HL-60 (cell line): ENCODE measurements around the gene TMEM91.

Source experiments
- DNase-seq, 2 experiments: peaks; one replicate each; pipeline ENCODE4 v3.0.0-alpha.2; 2010 to 2020; ENCODE audit warnings: low read depth in 1 of 2, low spot score in 1 of 2
- H3K27ac ChIP-seq: fragments of 250-450 bp; sonication (Bioruptor Pico); replicated peaks from 2 replicates; pipeline ENCODE4 v1.5.1; 2020; ENCODE audit warnings: mild to moderate bottlenecking, moderate library complexity
- H3K27me3 ChIP-seq: fragments of 250-450 bp; sonication (Bioruptor Pico); 2 replicates; pipeline ENCODE4 v1.5.1; 2021; ENCODE audit warnings: mild to moderate bottlenecking, moderate library complexity; ENCODE audit not compliant: insufficient read depth, poor library complexity, severe bottlenecking
- H3K4me3 ChIP-seq: replicated peaks from 2 replicates; pipeline ENCODE4 v1.5.1; 2011; ENCODE audit warnings: mild to moderate bottlenecking, control low read depth, low read length; ENCODE audit not compliant: insufficient read depth
- GABPA ChIP-seq: IDR thresholded peaks from 2 replicates; pipeline ENCODE4 v1.6.1; 2012; ENCODE audit warnings: low read depth
- POLR2AphosphoS5 ChIP-seq: IDR thresholded peaks from 2 replicates; pipeline ENCODE4 v1.6.1; 2012; ENCODE audit warnings: low read depth
- SPI1 ChIP-seq: IDR thresholded peaks from 2 replicates; pipeline ENCODE4 v1.6.1; 2012; ENCODE audit warnings: low read depth, mild to moderate bottlenecking, borderline replicate concordance
- TF ChIP-seq, protein P1 (sequence below): IDR thresholded peaks from one replicate; pipeline ENCODE4 v1.5.1; 2011; ENCODE audit warnings: low read length, control low read depth, inconsistent platforms; ENCODE audit not compliant: insufficient read depth
- TF ChIP-seq, protein P2 (sequence below): IDR thresholded peaks from 2 replicates; pipeline ENCODE4 v1.6.1; 2012; ENCODE audit warnings: low read depth; ENCODE audit not compliant: insufficient replicate concordance

The TMEM91 gene

DNA sequence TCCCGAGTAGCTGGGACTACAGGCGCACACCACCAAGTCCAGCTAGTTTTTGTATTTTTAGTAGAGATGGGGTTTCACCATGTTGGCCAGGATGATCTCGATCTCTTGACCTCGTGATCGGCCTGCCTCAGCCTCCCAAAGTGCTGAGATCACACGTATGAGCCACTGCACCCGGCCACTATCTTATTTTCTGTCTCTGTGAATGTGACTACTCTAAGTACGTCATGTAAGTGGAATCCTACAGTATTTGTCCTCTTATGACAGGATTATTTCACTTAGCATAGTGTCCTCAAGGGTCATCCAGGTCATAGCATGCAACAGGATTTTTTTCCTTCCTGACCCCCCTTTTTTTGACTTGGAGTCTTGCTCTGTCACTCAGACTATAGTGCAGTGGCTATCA, 4.8 kb upstream of the TMEM91 start:
- DNase-seq, result no peak
- no peak for TF ChIP-seq GABPA
- TF ChIP-seq SPI1, result no peak
- TF ChIP-seq, protein P1, sequence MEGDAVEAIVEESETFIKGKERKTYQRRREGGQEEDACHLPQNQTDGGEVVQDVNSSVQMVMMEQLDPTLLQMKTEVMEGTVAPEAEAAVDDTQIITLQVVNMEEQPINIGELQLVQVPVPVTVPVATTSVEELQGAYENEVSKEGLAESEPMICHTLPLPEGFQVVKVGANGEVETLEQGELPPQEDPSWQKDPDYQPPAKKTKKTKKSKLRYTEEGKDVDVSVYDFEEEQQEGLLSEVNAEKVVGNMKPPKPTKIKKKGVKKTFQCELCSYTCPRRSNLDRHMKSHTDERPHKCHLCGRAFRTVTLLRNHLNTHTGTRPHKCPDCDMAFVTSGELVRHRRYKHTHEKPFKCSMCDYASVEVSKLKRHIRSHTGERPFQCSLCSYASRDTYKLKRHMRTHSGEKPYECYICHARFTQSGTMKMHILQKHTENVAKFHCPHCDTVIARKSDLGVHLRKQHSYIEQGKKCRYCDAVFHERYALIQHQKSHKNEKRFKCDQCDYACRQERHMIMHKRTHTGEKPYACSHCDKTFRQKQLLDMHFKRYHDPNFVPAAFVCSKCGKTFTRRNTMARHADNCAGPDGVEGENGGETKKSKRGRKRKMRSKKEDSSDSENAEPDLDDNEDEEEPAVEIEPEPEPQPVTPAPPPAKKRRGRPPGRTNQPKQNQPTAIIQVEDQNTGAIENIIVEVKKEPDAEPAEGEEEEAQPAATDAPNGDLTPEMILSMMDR, result no peak
- TF ChIP-seq, protein P2, sequence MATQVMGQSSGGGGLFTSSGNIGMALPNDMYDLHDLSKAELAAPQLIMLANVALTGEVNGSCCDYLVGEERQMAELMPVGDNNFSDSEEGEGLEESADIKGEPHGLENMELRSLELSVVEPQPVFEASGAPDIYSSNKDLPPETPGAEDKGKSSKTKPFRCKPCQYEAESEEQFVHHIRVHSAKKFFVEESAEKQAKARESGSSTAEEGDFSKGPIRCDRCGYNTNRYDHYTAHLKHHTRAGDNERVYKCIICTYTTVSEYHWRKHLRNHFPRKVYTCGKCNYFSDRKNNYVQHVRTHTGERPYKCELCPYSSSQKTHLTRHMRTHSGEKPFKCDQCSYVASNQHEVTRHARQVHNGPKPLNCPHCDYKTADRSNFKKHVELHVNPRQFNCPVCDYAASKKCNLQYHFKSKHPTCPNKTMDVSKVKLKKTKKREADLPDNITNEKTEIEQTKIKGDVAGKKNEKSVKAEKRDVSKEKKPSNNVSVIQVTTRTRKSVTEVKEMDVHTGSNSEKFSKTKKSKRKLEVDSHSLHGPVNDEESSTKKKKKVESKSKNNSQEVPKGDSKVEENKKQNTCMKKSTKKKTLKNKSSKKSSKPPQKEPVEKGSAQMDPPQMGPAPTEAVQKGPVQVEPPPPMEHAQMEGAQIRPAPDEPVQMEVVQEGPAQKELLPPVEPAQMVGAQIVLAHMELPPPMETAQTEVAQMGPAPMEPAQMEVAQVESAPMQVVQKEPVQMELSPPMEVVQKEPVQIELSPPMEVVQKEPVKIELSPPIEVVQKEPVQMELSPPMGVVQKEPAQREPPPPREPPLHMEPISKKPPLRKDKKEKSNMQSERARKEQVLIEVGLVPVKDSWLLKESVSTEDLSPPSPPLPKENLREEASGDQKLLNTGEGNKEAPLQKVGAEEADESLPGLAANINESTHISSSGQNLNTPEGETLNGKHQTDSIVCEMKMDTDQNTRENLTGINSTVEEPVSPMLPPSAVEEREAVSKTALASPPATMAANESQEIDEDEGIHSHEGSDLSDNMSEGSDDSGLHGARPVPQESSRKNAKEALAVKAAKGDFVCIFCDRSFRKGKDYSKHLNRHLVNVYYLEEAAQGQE, result no peak
- TF ChIP-seq POLR2AphosphoS5, result no peak
- H3K27me3 ChIP-seq, result no peaks in the 10 kb centered on the region
- H3K27ac ChIP-seq, result no peak overlapping the region
- H3K4me3 ChIP-seq, result no peak overlapping the region

DNA sequence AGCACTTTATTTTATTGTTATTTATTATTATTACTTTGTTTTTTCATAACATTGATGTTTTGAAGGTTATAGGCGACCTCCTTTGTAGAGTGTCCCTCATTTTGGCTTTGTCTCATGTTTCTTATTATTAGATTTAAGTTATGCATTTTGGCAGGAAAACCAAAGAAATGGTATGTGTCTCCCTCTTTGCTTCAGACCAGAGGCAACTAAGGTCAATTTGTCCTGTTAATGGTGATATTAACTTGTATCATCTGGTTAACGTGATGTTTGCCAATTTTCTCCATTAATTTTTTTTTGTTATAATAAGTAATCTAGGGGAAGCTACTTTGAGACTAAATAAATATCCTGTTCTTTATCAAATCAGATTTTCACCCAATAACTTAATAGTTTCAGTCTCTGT, 3.8 kb upstream of the TMEM91 start:
- H3K4me3 ChIP-seq, result no peak overlapping the region
- DNase-seq, result no peak
- TF ChIP-seq SPI1 (no peak), GABPA (no peak), POLR2AphosphoS5 (no peak)
- TF ChIP-seq, protein P2, result no peak
- TF ChIP-seq, protein P1, result no peak
- H3K27me3 ChIP-seq, result no peaks in the 10 kb centered on the region
- H3K27ac ChIP-seq, result no peak overlapping the region

DNA sequence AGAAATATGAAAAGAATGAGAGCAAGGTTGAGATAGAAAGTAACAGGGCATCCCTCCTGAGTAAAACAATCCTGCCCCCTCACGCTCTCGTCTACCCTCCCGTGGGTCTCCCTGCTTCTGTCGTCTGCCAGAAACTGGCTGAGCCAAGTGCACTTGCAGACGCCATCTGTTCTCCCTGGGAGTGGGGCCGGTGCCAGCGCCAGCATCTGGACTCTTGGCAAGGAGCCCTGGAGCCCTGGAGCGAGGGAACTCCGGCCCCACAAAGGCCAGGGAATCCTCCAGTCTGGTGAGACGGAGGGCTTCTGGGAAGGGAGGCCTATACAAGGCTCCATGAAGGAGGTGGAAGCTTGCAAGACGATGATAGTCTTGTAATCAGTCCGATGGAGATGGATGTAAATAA, 2.3 kb upstream of the TMEM91 start:
- no peak overlapping the region for H3K4me3 ChIP-seq
- no peak overlapping the region for H3K27ac ChIP-seq
- TF ChIP-seq, protein P2, result no peak
- no peak for TF ChIP-seq GABPA
- TF ChIP-seq, protein P1, result no peak
- no peak for TF ChIP-seq SPI1
- no peak for TF ChIP-seq POLR2AphosphoS5
- H3K27me3 ChIP-seq, result no peaks in the 10 kb centered on the region
- no peak for DNase-seq
